Measurements from ENCODE around the gene MAN2A1. TPM values are rescaled to one million over a fixed set of nuclear protein-coding genes. Genes with fewer than 3 reads are reported as not detected.
"Not testable (repeated sequence)": the region's sequence is repeated elsewhere in the genome, so short reads cannot be mapped to it uniquely, and the experiment has no call there.

MAN2A1 gene
- total RNA-seq, 1 donor from 2014 or later = 33.9 TPM

DNA sequence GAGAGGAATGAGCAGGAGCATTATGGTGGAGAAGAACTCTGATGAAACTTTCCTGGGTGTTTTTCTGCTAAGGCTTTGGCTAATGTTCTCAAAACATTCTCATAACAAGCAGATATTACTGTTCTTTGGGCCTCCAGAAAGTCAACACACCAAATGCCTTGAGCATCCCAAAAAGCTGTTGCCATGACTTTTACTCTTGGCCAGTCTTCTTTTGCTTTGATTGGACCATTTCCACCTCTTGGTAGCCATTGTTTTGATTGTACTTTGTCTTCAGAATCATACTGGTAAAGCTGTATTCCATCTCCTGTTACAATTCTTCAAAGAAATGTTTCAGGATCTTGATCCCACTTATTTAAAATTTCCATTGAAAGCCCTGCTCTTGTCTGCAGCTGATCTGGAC, 139.6 kb downstream of the MAN2A1 start:
- no peak overlapping the region for H3K27ac ChIP-seq
- TF ChIP-seq, protein P1, sequence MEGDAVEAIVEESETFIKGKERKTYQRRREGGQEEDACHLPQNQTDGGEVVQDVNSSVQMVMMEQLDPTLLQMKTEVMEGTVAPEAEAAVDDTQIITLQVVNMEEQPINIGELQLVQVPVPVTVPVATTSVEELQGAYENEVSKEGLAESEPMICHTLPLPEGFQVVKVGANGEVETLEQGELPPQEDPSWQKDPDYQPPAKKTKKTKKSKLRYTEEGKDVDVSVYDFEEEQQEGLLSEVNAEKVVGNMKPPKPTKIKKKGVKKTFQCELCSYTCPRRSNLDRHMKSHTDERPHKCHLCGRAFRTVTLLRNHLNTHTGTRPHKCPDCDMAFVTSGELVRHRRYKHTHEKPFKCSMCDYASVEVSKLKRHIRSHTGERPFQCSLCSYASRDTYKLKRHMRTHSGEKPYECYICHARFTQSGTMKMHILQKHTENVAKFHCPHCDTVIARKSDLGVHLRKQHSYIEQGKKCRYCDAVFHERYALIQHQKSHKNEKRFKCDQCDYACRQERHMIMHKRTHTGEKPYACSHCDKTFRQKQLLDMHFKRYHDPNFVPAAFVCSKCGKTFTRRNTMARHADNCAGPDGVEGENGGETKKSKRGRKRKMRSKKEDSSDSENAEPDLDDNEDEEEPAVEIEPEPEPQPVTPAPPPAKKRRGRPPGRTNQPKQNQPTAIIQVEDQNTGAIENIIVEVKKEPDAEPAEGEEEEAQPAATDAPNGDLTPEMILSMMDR (IDR thresholded peaks at IDR 0.05) = no peak
- TF ChIP-seq POLR2A (IDR thresholded peaks at IDR 0.05) (no peak), POLR2AphosphoS5 (IDR thresholded peaks at IDR 0.05; ENCODE audit: insufficient read depth in 1 of 2, low read depth in 1 of 2) (no peak)
- no peaks in the 10 kb centered on the region for H3K9me3 ChIP-seq
- DNase-seq (ENCODE audit: extremely low spot score in 2 of 2) = no peak
- H3K36me3 ChIP-seq = no peaks in the 10 kb centered on the region
- no peak overlapping the region for H3K4me3 ChIP-seq
- no peaks in the 10 kb centered on the region for H3K27me3 ChIP-seq
- no peaks in the 10 kb centered on the region for H3K4me1 ChIP-seq
- intact Hi-C loops (cut with DNase I) = no loop called here

DNA sequence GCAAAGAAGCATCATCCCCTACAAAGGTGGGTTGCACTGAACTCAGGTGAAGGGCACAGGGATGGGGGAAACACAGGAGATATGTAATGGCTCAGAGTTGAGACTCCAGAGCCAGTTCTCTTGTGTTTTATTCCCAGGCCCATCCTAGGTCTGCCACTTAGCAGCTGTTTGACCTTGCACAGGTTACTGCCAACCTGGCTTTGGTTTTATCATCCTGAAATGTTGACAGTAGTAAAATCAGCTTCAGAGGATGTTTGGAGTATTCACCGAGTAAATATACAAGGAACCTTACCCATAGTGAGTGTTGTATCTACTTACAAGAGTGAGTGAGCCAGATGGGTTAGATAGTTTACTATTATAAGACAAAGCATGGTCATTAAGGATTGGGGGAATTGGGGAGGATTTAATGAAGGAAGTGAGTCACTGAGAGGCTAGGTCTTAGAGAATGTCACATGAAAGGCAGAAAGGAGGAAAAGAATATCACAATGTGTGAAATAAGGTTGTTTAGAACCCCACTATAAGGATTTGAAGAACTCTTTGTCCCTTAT, 141.3 kb downstream of the MAN2A1 start:
- H3K9me3 ChIP-seq = no peaks in the 10 kb centered on the region
- H3K4me3 ChIP-seq = no peak overlapping the region
- no peak overlapping the region for H3K27ac ChIP-seq
- no peaks in the 10 kb centered on the region for H3K4me1 ChIP-seq
- DNase-seq (ENCODE audit: extremely low spot score in 2 of 2) = no peak
- H3K36me3 ChIP-seq = no peaks in the 10 kb centered on the region
- TF ChIP-seq POLR2AphosphoS5 (IDR thresholded peaks at IDR 0.05; ENCODE audit: insufficient read depth in 1 of 2, low read depth in 1 of 2) = no peak
- TF ChIP-seq, protein P1 (IDR thresholded peaks at IDR 0.05) = no peak
- no peak for TF ChIP-seq POLR2A (IDR thresholded peaks at IDR 0.05)
- no peaks in the 10 kb centered on the region for H3K27me3 ChIP-seq
- intact Hi-C loops (cut with DNase I) = no loop called here

DNA sequence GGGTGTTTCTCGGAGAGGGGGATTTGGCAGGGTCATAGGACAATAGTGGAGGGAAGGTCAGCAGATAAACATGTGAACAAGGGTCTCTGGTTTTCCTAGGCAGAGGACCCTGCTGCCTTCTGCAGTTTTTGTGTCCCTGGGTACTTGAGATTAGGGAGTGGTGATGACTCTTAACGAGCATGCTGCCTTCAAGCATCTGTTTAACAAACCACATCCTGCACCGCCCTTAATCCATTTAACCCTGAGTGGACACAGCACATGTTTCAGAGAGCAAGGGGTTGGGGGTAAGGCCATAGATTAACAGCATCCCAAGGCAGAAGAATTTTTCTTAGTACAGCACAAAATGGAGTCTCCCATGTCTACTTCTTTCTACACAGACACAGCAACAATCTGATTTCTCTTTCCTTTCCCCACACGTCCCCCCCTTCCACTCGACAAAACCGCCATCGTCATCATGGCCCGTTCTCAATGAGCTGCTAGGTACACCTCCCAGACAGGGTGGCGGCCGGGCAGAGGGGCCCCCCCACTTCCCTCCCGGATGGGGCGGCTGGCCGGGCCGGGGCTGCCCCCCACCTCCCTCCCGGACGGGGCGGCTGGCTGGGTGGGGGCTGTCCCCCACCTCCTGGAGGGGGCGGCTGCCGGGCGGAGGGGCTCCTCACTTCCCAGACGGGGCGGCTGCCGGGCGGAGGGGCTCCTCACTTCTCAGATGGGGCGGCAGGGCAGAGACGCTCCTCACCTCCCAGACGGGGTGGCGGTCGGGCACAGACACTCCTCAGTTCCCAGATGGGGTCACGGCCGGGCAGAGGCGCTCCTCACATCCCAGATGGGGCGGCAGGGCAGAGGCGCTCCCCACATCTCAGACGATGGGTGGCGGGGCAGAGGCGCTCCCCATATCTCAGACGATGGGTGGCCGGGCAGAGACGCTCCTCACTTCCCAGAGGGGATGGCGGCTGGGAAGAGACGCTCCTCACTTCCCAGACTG, 142.8 kb downstream of the MAN2A1 start:
- H3K36me3 ChIP-seq; H3K4me1 ChIP-seq; DNase-seq (ENCODE audit: extremely low spot score in 2 of 2); H3K9me3 ChIP-seq; H3K27ac ChIP-seq; H3K4me3 ChIP-seq; intact Hi-C loops (cut with DNase I); H3K27me3 ChIP-seq: not testable (repeated sequence)

DNA sequence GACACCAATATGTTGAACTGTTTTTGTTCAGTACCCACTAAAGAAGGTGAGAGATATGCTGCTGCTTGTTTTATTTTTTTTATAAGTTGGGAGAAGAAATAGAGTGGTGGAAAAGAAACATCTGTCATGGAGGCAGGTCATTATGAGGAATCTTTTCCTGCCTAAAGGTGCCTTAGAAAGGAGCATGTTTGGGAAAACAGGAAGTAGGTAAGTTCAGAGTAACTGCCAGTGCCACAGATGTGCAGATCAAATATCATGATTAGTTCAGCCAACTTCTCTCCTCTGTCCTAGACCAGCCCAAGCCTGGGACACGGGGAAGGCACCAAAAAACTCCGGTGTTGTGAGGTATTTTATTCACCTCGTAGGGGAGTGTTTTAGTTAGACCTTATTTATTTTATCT, 144.2 kb downstream of the MAN2A1 start:
- Histone ChIP-seq H3K27ac (no peak overlapping the region), H3K36me3 (no peaks in the 10 kb centered on the region), H3K27me3 (no peaks in the 10 kb centered on the region), H3K9me3 (no peaks in the 10 kb centered on the region), H3K4me3 (no peak overlapping the region), H3K4me1 (no peaks in the 10 kb centered on the region)
- no peak for TF ChIP-seq POLR2A (IDR thresholded peaks at IDR 0.05)
- TF ChIP-seq, protein P1 (IDR thresholded peaks at IDR 0.05) = no peak
- TF ChIP-seq POLR2AphosphoS5 (IDR thresholded peaks at IDR 0.05; ENCODE audit: insufficient read depth in 1 of 2, low read depth in 1 of 2) = no peak
- DNase-seq (ENCODE audit: extremely low spot score in 2 of 2) = no peak
- intact Hi-C loops (cut with DNase I) = no loop called here

DNA sequence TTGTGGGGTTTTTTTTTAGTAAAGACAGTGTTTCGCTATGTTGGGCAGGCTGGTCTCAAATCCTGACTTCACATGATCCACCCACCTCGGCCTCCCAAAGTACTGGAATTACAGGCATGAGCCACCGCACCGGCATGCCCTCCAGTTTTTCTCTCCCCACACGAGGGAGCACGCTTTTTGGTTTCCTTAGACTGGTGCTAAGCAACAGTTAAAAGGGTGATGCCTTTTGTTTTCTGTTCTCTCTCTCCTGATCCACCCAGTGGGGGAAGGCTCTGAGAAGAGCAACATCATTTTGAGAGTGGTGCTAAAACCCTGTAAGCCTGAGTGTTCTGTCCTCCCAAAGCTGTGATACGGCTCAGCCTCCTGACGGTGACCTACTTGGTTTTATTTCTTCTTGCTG, 146.6 kb downstream of the MAN2A1 start:
- DNase-seq (ENCODE audit: extremely low spot score in 2 of 2) = no peak
- H3K27me3 ChIP-seq = no peaks in the 10 kb centered on the region
- no peak overlapping the region for H3K4me3 ChIP-seq
- H3K27ac ChIP-seq = no peak overlapping the region
- TF ChIP-seq POLR2A (IDR thresholded peaks at IDR 0.05) (no peak), POLR2AphosphoS5 (IDR thresholded peaks at IDR 0.05; ENCODE audit: insufficient read depth in 1 of 2, low read depth in 1 of 2) (no peak)
- TF ChIP-seq, protein P1 (IDR thresholded peaks at IDR 0.05) = no peak
- intact Hi-C loops (cut with DNase I) = no loop called here
- H3K4me1 ChIP-seq = no peaks in the 10 kb centered on the region
- peaks cover 0 to 11% of the 10 kb centered on the region in 2 donors for H3K36me3 ChIP-seq
- no peaks in the 10 kb centered on the region for H3K9me3 ChIP-seq
